Motor neuron (in vitro differentiated cells): ENCODE measurements around the gene LRP1-AS. TPM values are rescaled to one million over a fixed set of nuclear protein-coding genes. Genes with fewer than 3 reads are reported as not detected.

ENCODE experiments used
- ATAC-seq, 8 experiments: fragments of 200-7000 bp; cut with Tn5 transposase; replicated peaks in 6 of 8; 2 replicates each; pipeline ENCODE4 v1.8.0; 2021; ENCODE audit warnings: mild to moderate bottlenecking in 8 of 8, moderate library complexity in 8 of 8
- H3K27ac ChIP-seq, 2 donors: fragments of 250-450 bp; sonication (Bioruptor Pico); 2 replicates each; pipeline ENCODE4 v1.9.0; 2021; ENCODE audit warnings: antibody characterized with exemption in 2 of 2, mild to moderate bottlenecking in 2 of 2, moderate library complexity in 1 of 2
- H3K4me1 ChIP-seq, 2 donors: fragments of 250-450 bp; sonication (Bioruptor Pico); replicated peaks in 1 of 2; 2 replicates each; pipeline ENCODE4 v1.6.1; 2021; ENCODE audit warnings: antibody characterized with exemption in 2 of 2, mild to moderate bottlenecking in 2 of 2, moderate library complexity in 1 of 2
- H3K4me3 ChIP-seq, 5 donors: fragments of 250-450 bp; sonication (Bioruptor Pico); 2 replicates each; pipeline ENCODE4 v1.9.0; 2021; ENCODE audit warnings: antibody characterized with exemption in 5 of 5, mild to moderate bottlenecking in 5 of 5, moderate library complexity in 4 of 5
- WGBS, 10 experiments: fragments of 450-650 bp; shearing (Covaris generic); methylation state at CpG; one replicate each; pipeline ENCODE4 v1.0.0; 2022; 5-methylcytosine and 5-hydroxymethylcytosine counted together
- in situ Hi-C, 9 experiments: fragments of 400-800 bp; cut with MboI; loops; one replicate each; pipeline ENCODE4 v1.15.0; 2021; ENCODE audit warnings: low sequenced_read_pairs in 9 of 9, low pct_unique_long_range_greater_than_20kb in 2 of 9; ENCODE audit not compliant: unreplicated experiment in 9 of 9
- total RNA-seq, 8 experiments: library from RNA; unstranded; fragments of 300-600 nt; gene quantifications; 2 replicates each; pipeline versions ENCODE4 v1.2.3 to v1.2.4, GENCODE V29; 2022

The LRP1-AS gene
- total RNA-seq, 8 experiments from 2014 or later: 0.57 to 0.81 (median 0.71) TPM; not detected in 3

DNA sequence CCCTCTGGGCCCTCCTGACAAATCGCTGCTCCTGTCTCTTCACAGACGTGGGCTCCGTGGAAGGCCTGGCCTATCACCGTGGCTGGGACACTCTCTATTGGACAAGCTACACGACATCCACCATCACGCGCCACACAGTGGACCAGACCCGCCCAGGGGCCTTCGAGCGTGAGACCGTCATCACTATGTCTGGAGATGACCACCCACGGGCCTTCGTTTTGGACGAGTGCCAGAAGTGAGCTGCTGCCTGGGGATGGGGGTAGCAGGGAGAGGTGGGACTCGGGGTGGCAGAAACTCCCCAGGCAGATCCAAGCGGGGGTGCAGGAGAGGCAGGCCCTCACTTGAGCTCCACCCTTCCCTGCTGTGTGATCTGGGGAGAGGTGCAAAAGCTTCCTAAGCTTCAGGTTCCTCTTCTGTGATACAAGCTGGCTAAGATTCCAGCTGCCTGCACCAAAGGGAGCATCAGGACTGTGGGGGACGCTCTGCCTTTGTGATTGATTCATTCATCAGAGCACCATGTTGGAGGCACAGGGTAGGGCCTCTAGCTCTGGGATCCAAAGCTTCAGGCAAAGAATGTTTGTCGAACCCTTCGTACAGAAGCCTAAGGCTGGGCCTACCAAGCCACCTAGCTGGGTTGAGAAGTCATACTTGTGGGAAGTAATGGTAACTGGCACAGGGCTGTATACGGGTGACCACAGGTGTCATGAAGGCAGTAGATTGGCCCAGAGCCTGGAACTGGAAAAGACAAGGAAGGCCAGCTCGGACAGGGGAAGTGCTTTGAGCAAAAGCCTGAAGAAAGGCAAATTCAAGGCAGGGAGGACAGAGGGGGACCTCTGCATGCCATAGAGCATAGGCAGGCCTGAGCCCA, 40.0 kb upstream of the LRP1-AS start:
- ATAC-seq: no peak
- in situ Hi-C loops: loop anchor here in 1 of 9 experiments (10.0 kb wide), 1 partner anchor 63 kb away; the partner anchor contains the start of gene LRP1
- Histone ChIP-seq H3K4me3 (no peak overlapping the region), H3K27ac (no peak overlapping the region), H3K4me1 (no peaks in the 10 kb centered on the region)
- WGBS, 10 experiments: 18 to 98% (median 88%) methylated on average over 2 to 6 of the region's 21 CpGs; no CpG with 5 or more reads in 6 of the 10 experiments

DNA sequence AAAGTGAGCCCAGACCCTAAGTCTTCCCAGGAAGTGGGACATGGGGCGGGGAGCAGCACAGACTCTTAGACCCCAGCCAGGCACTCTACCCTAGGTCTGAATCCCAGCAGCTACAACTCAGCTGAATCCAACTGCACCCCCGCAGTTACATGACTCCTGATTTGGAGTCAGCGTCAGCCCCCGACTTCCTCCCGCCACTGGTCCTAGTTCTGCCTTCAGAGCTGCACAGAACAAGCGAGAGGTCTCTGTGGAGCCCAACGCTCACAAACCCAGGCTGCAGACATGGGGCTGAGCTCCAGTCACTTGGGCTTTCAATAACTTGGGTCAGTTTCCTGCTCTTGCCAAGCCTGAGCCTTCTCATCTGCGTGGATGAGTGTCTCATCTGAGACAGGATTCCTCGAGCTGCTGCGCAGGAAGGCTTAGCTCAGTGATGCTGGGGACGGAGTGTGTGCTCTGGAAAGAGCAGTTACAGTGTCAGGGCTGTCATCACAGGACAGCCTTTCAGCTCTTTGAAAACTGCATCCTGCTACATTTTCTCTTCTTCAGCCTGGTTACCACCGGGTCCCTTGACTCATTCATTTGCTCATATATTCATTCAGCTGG, 38.6 kb upstream of the LRP1-AS start:
- in situ Hi-C loops: loop anchor here in 1 of 9 experiments (10.0 kb wide), 1 partner anchor 61 kb away; the partner anchor contains the start of gene LRP1

DNA sequence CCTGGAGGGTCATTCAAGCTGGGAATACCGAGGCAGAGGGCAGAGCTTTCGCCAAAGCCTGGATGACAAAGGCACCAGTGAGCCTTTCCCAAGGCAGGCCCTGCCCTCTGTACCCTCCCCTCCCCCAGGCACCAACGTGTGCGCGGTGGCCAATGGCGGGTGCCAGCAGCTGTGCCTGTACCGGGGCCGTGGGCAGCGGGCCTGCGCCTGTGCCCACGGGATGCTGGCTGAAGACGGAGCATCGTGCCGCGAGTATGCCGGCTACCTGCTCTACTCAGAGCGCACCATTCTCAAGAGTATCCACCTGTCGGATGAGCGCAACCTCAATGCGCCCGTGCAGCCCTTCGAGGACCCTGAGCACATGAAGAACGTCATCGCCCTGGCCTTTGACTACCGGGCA, 38.0 kb upstream of the LRP1-AS start:
- 70 to 100% (median 97%) methylated on average over 1 to 6 of the region's 25 CpGs; no CpG with 5 or more reads in 6 of the 10 experiments for WGBS, 10 experiments
- no peak overlapping the region for H3K27ac ChIP-seq
- in situ Hi-C loops: loop anchor here in 1 of 9 experiments (10.0 kb wide), 1 partner anchor 61 kb away; the partner anchor contains the start of gene LRP1

More for the DNA sequence above, 38.6 kb upstream of the LRP1-AS start:
- no peak overlapping the region for H3K4me3 ChIP-seq
- ATAC-seq: no peak
- WGBS, 10 experiments: 40 to 95% (median 88%) methylated on average over 2 to 10 of the region's 12 CpGs; no CpG with 5 or more reads in 3 of the 10 experiments
- no peak overlapping the region for H3K27ac ChIP-seq
- no peaks in the 10 kb centered on the region for H3K4me1 ChIP-seq

DNA sequence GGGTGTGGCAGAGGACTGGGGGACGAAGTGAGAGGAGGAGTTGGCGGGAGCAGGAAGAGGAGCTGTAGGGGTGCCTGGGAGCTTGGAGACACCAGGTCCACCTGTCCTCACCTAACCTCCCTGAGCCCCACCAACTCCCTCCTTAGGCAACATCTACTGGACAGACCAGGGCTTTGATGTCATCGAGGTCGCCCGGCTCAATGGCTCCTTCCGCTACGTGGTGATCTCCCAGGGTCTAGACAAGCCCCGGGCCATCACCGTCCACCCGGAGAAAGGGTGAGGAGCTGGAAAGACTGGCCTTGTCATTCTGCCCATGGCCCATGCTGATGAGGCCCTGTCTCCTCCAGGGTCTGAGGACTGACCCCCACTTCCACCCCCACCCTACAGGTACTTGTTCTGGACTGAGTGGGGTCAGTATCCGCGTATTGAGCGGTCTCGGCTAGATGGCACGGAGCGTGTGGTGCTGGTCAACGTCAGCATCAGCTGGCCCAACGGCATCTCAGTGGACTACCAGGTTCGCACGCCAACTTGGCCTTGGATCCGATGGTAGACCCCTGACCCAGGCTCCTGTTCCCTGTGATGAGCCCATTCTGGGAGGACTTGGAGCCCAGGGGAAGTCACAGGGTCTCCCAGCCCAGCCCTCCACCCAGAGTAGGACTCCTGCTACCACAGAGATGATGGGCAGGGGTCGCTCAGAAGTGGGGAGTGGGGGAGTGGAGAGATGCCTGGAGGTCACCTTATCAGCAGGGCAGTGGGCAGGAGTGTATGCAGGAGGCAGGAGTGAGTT, 36.7 kb upstream of the LRP1-AS start:
- no peak for ATAC-seq
- in situ Hi-C loops: loop anchor here in 1 of 9 experiments (10.0 kb wide), 1 partner anchor 59 kb away; the partner anchor contains the start of gene LRP1
- no peaks in the 10 kb centered on the region for H3K4me1 ChIP-seq
- no peak overlapping the region for H3K27ac ChIP-seq
- WGBS, 10 experiments: 80 to 100% (median 100%) methylated on average over 1 to 11 of the region's 22 CpGs; no CpG with 5 or more reads in 5 of the 10 experiments
- no peak overlapping the region for H3K4me3 ChIP-seq

More for the DNA sequence above, 38.0 kb upstream of the LRP1-AS start:
- no peak for ATAC-seq
- Histone ChIP-seq H3K4me3 (no peak overlapping the region), H3K4me1 (no peaks in the 10 kb centered on the region)

DNA sequence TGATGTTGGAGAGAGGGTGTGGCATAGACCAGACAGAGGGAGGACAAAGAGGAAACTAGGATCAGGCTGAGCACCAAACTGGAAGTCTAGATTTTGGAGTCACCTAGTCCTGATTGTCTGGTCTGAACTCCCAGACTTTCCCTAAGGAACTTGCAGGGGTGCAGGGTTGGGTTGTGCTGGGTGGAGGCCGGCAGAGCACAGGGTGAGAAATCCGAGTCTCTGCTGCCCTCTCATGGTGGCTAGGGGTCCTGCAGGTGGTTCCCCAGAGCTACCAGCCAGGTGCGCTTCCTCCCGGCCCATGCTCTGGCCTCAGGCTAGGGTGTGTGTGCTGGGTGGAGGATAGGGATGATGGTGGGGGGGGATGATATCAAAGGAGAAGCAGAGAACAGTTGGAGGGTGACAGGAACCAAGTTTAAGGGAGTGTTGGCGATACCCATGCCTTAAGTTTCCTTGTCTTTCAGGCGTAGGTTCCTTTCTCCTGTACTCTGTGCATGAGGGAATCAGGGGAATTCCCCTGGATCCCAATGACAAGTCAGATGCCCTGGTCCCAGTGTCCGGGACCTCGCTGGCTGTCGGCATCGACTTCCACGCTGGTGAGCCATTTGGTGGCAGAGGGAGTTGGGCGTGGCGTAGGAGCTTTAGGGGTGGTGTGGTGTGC, 35.6 kb upstream of the LRP1-AS start:
- Histone ChIP-seq H3K27ac (no peak overlapping the region), H3K4me1 (no peaks in the 10 kb centered on the region), H3K4me3 (no peak overlapping the region)
- in situ Hi-C loops: loop anchor here in 1 of 9 experiments (10.0 kb wide), 1 partner anchor 58 kb away; the partner anchor contains the start of gene LRP1
- ATAC-seq: peak; percentile 75 to 98 (median 82)
- WGBS, 10 experiments: 0 to 100% (median 53%) methylated on average over 1 to 6 of the region's 13 CpGs; no CpG with 5 or more reads in 2 of the 10 experiments

DNA sequence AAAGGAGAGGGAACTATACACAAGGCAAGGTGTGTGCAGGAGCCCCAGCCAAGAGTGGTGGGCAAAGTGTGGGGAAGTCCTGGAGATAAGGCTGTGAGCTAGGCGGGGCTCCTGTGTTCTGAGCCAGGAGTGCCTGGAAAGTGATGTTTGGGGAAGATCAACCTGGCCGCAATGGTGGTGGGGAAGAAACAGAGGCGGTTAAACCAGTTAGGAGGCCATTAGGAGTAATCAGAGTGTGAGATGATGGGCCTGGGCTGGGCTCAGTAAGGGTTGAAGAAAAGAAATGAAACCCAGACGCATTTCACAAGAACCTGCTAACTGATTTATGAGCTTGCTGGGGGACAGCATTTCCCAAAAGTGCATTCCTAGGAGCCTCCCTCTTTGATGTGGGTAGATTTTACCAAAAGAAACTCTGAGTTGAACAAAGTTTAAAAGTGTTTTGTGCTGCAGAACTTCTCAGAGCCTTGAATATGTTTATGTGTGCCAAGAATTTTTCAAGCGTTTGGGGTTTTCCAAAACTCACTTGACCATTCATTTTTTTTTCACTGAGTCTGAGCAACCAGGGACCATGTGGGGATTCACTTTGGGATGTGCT, 34.2 kb upstream of the LRP1-AS start:
- ATAC-seq: peak in 2 of 8 experiments; percentile 6 to 17
- no peak overlapping the region for H3K27ac ChIP-seq

DNA sequence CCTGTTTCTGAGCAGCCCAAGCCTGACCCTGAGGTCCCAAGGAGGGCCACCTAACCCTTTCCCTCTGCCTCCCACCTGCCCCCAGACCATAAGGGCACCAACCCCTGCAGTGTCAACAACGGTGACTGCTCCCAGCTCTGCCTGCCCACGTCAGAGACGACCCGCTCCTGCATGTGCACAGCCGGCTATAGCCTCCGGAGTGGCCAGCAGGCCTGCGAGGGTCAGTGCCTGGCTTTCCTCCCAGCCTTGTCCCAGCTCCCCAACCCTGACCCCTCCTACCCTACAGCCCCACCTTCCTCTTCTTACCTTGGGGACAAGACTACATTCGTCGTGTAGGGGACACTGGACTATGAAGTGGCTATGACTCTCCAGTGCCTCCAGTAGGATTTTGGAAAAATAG, 33.7 kb upstream of the LRP1-AS start:
- Histone ChIP-seq H3K4me1 (no peaks in the 10 kb centered on the region), H3K27ac (no peak overlapping the region), H3K4me3 (no peak overlapping the region)
- in situ Hi-C loops: loop anchor here in 1 of 9 experiments (10.0 kb wide), 1 partner anchor 56 kb away; the partner anchor contains the start of gene LRP1
- 10 to 91% (median 78%) methylated on average over 2 to 7 of the region's 9 CpGs; no CpG with 5 or more reads in 7 of the 10 experiments for WGBS, 10 experiments
- no peak for ATAC-seq

More for the DNA sequence above, 34.2 kb upstream of the LRP1-AS start:
- no peaks in the 10 kb centered on the region for H3K4me1 ChIP-seq
- in situ Hi-C loops: loop anchor here in 1 of 9 experiments (10.0 kb wide), 1 partner anchor 57 kb away; the partner anchor contains the start of gene LRP1
- no peak overlapping the region for H3K4me3 ChIP-seq
- WGBS, 10 experiments: 38 to 95% (median 76%) methylated on average over 1 to 5 of the region's 5 CpGs

DNA sequence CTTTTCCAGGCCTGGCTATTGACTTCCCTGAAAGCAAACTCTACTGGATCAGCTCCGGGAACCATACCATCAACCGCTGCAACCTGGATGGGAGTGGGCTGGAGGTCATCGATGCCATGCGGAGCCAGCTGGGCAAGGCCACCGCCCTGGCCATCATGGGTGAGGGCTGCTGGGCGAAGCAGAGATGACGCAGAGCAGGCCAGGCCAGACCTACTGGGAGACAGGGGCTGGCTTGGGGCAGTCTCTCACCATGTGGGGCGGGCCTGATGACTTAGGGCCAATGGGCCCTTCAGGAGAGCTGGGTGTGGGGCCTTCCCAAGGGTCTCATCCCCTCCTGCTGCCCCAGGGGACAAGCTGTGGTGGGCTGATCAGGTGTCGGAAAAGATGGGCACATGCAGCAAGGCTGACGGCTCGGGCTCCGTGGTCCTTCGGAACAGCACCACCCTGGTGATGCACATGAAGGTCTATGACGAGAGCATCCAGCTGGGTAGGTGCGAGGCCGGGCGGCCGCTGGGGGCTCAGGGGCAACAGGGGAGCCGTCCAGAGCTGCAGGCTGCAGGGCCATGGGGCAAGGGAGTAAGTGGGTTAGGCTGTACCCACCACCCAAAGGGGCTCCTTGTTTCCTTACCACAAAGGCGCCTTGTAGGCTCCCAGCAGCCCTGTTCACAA, 33.0 kb upstream of the LRP1-AS start:
- Histone ChIP-seq H3K4me3 (no peak overlapping the region), H3K4me1 (no peaks in the 10 kb centered on the region), H3K27ac (no peak overlapping the region)
- in situ Hi-C loops: loop anchor here in 1 of 9 experiments (10.0 kb wide), 1 partner anchor 56 kb away; the partner anchor contains the start of gene LRP1
- no peak for ATAC-seq
- WGBS, 10 experiments: 97 to 100% (median 100%) methylated on average over 2 to 6 of the region's 20 CpGs; no CpG with 5 or more reads in 7 of the 10 experiments

DNA sequence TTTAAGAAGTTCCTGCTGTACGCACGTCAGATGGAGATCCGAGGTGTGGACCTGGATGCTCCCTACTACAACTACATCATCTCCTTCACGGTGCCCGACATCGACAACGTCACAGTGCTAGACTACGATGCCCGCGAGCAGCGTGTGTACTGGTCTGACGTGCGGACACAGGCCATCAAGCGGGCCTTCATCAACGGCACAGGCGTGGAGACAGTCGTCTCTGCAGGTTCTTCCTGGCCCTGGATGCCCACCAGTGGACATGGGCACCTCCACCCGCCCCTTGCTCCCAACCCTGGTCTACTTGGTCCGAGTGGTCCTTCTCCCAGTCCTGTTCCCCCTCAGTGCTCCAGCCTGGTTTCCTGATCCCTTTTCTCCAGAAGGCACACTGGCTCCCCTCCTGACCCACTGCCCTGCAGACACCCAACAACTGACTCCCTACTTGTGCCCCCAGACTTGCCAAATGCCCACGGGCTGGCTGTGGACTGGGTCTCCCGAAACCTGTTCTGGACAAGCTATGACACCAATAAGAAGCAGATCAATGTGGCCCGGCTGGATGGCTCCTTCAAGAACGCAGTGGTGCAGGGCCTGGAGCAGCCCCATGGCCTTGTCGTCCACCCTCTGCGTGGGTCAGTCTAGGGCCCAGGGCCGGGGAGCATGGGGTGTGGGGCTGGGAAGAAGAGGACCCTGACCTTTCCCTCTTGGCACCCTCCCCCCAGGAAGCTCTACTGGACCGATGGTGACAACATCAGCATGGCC, 32.1 kb upstream of the LRP1-AS start:
- in situ Hi-C loops: loop anchor here in 3 of 9 experiments (10.0 kb wide), 1 partner anchor 55 kb away; the partner anchor contains the start of gene LRP1 (in 3 of the 3)
- H3K4me1 ChIP-seq: no peaks in the 10 kb centered on the region
- H3K27ac ChIP-seq: no peak overlapping the region
- 20 to 100% (median 88%) methylated on average over 1 to 16 of the region's 27 CpGs; no CpG with 5 or more reads in 3 of the 10 experiments for WGBS, 10 experiments
- H3K4me3 ChIP-seq: no peak overlapping the region
- ATAC-seq: no peak

DNA sequence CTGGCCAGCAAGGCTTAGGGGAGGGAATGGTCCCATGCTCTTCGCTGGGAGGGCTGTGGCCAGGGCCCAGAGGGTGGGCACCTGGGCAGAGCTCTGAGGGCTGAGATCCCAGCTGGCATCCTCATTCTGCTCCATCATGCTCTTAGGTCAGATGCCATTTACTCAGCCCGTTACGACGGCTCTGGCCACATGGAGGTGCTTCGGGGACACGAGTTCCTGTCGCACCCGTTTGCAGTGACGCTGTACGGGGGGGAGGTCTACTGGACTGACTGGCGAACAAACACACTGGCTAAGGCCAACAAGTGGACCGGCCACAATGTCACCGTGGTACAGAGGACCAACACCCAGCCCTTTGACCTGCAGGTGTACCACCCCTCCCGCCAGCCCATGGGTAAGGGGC, 30.8 kb upstream of the LRP1-AS start:
- no peaks in the 10 kb centered on the region for H3K4me1 ChIP-seq
- 70 to 100% (median 89%) methylated on average over 1 to 5 of the region's 14 CpGs; no CpG with 5 or more reads in 4 of the 10 experiments for WGBS, 10 experiments
- H3K27ac ChIP-seq: no peak overlapping the region
- in situ Hi-C loops: loop anchor here in 2 of 9 experiments (10.0 kb wide), 1 partner anchor 53 kb away; the partner anchor contains the start of gene LRP1 (in 2 of the 2)
- no peak for ATAC-seq
- no peak overlapping the region for H3K4me3 ChIP-seq
